C4-2B (cell line): ENCODE results near the gene PTDSS2.
A peak's percentile ranks its signal among the peaks of the same experiment; 100 is the strongest.

Experiments
- CTCF ChIP-seq: fragments of 450-650 bp; conservative IDR thresholded peaks from 2 replicates; pipeline ENCODE4 v1.5.1; 2017; ENCODE audit warnings: mild to moderate bottlenecking
- ZFX ChIP-seq: fragments of 450-650 bp; IDR thresholded peaks from 2 replicates; pipeline ENCODE4 v1.6.1; 2017

GRCh38 chr11:416757-417621 is 33.1 kb upstream of the PTDSS2 start:
- TF ChIP-seq CTCF (no peak), ZFX (peak; percentile 46; the same call in 1 of the 2 replicates)
